GM12878 (cell line): Measurements from ENCODE around the gene PES1. TPM values are rescaled to one million over a fixed set of nuclear protein-coding genes. Genes with fewer than 3 reads are reported as not detected.

Source experiments
- ATAC-seq: fragments of 200-7000 bp; cut with Tn5 transposase; 3 replicates; pipeline ENCODE4 v1.9.1; 2020; ENCODE audit warnings: mild to moderate bottlenecking, moderate library complexity
- BruUV-seq: library from RNA; stranded (reverse); fragments of 400-500 nt; replicated peaks from 2 replicates; lab custom pipeline; 2021; lab: Mats Ljungman, UMichigan
- CTCF ChIA-PET: fragments of 300-600 bp; sonication (Branson Sonifier 250); formaldehyde crosslinking; extraction: SDS; loops from one replicate; lab custom pipeline; 2021; ENCODE audit warnings: inconsistent platforms; lab: Yijun Ruan, JAX
- POLR2A ChIA-PET: fragments of 350-600 bp; formaldehyde crosslinking; extraction: SDS; loops from one replicate; lab custom pipeline; 2021; ENCODE audit warnings: inconsistent platforms; lab: Charles Lee
- RAD21 ChIA-PET: fragments of 300-600 bp; sonication (Branson Sonifier 250); formaldehyde crosslinking; loops from one replicate; lab custom pipeline; 2023; ENCODE audit warnings: antibody characterized with exemption; ENCODE audit not compliant: unreplicated experiment; lab: Charles Lee
- SMC1A ChIA-PET: fragments of 300-600 bp; sonication (Branson Sonifier 250); formaldehyde crosslinking; loops from one replicate; lab custom pipeline; 2023; ENCODE audit not compliant: unreplicated experiment, uncharacterized antibody; lab: Charles Lee
- DNase-seq: peaks from one replicate; pipeline ENCODE4 v3.0.0-alpha.2; 2011; ENCODE audit warnings: low read depth, low spot score
- FAIRE-seq: peaks from 3 replicates; lab custom pipeline; 2011; peaks lifted over from hg19 to GRCh38; lab: Jason Lieb, UNC
- H2AFZ ChIP-seq: 2 replicates; pipeline ENCODE4 v1.6.0; 2011; ENCODE audit warnings: low read depth, low read length, control low read depth; ENCODE audit not compliant: control insufficient read depth
- H3K27ac ChIP-seq: 2 replicates; pipeline ENCODE4 v1.5.1; 2011; ENCODE audit warnings: control low read depth; ENCODE audit not compliant: control insufficient read depth, insufficient read depth
- H3K27me3 ChIP-seq, 2 experiments: replicated peaks in 1 of 2; 2 replicates each; pipeline versions ENCODE4 v1.6.0 to v1.6.1; 2011; ENCODE audit warnings: low read length in 1 of 2; ENCODE audit not compliant: control insufficient read depth in 2 of 2, insufficient read depth in 2 of 2
- H3K36me3 ChIP-seq, 2 experiments: 2 replicates each; pipeline ENCODE4 v1.5.1; 2011; ENCODE audit warnings: low read length in 1 of 2; ENCODE audit not compliant: control insufficient read depth in 2 of 2, insufficient read depth in 2 of 2
- H3K4me1 ChIP-seq: 2 replicates; pipeline ENCODE4 v1.6.1; 2011; ENCODE audit warnings: mild to moderate bottlenecking, low read length, moderate library complexity, mixed read lengths; ENCODE audit not compliant: control insufficient read depth, insufficient read depth
- H3K4me2 ChIP-seq: 2 replicates; pipeline ENCODE4 v1.6.0; 2011; ENCODE audit warnings: control low read depth; ENCODE audit not compliant: control insufficient read depth, insufficient read depth
- H3K4me3 ChIP-seq: fragments of 200-600 bp; sonication (generic); 2 replicates; pipeline ENCODE4 v1.5.1; 2016
- H3K79me2 ChIP-seq: 2 replicates; pipeline ENCODE4 v1.6.0; 2011; ENCODE audit warnings: low read length; ENCODE audit not compliant: control insufficient read depth, insufficient read depth
- H3K9ac ChIP-seq: 2 replicates; pipeline ENCODE4 v1.8.0; 2011; ENCODE audit warnings: low read length, control low read depth, mixed read lengths; ENCODE audit not compliant: control insufficient read depth, insufficient read depth
- H3K9me3 ChIP-seq: replicated peaks from 3 replicates; pipeline ENCODE4 v1.5.1; 2011; ENCODE audit warnings: mild to moderate bottlenecking, low read length; ENCODE audit not compliant: control insufficient read depth, insufficient read depth
- H4K20me1 ChIP-seq: 2 replicates; pipeline ENCODE4 v1.6.0; 2011; ENCODE audit not compliant: control insufficient read depth, insufficient read depth
- CBX3 ChIP-seq: fragments of 200-600 bp; sonication (generic); IDR thresholded peaks from 2 replicates; pipeline ENCODE4 v1.6.1; 2016; ENCODE audit warnings: low read depth, borderline replicate concordance
- ETV6 ChIP-seq, 2 experiments: fragments of 450-650 bp in 1 of 2; IDR thresholded peaks in 1 of 2; conservative IDR thresholded peaks in 1 of 2; 2 replicates each; pipeline ENCODE4 v1.6.1; 2014; ENCODE audit warnings: antibody characterized with exemption in 1 of 2, borderline replicate concordance in 1 of 2, low read depth in 1 of 2, mild to moderate bottlenecking in 1 of 2, moderate library complexity in 1 of 2
- EZH2 ChIP-seq: IDR thresholded peaks from 2 replicates; pipeline ENCODE4 v1.6.1; 2012; ENCODE audit warnings: low read depth, mild to moderate bottlenecking, control low read depth, inconsistent platforms, low read length, borderline replicate concordance; ENCODE audit not compliant: control insufficient read depth
- MYC ChIP-seq: IDR thresholded peaks from 2 replicates; pipeline ENCODE4 v1.6.1; 2011; ENCODE audit warnings: mild to moderate bottlenecking, low read length, moderate library complexity, inconsistent platforms; ENCODE audit not compliant: insufficient read depth, insufficient replicate concordance, insufficient read length, severe bottlenecking
- POLR2A ChIP-seq: IDR thresholded peaks from 2 replicates; pipeline ENCODE4 v1.6.1; 2011; ENCODE audit warnings: low read depth, mild to moderate bottlenecking, low read length
- TAF1 ChIP-seq: IDR thresholded peaks from 2 replicates; pipeline ENCODE4 v1.6.1; 2011; ENCODE audit warnings: mild to moderate bottlenecking, low read depth, low read length, borderline replicate concordance
- USF2 ChIP-seq: IDR thresholded peaks from 2 replicates; pipeline ENCODE4 v1.6.1; 2011; ENCODE audit warnings: low read depth, low read length, improper control_type of control experiment, borderline replicate concordance
- ZBTB40 ChIP-seq: fragments of 450-650 bp; IDR thresholded peaks from 2 replicates; pipeline ENCODE4 v1.6.1; 2016; ENCODE audit warnings: mild to moderate bottlenecking, moderate library complexity, borderline replicate concordance
- WGBS: methylation state at CpG from one replicate; pipeline ENCODE4 v1.1.6; 2016; ENCODE audit warnings: low lambda C conversion rate; ENCODE audit not compliant: insufficient replicate concordance, insufficient coverage; ENCODE audit errors: missing lambda C conversion rate; 5-methylcytosine and 5-hydroxymethylcytosine counted together
- in situ Hi-C: fragments of 300-500 bp; cut with MboI; formaldehyde crosslinking; loops from 9 replicates; pipeline ENCODE4 v1.14.3; 2018; ENCODE audit warnings: mixed read lengths
- intact Hi-C: fragments of 100-400 bp; cut with micrococcal nuclease; formaldehyde crosslinking; loops from one replicate; pipeline ENCODE4 v1.14.2; 2022; ENCODE audit not compliant: unreplicated experiment
- polyA plus RNA-seq, 11 experiments: library from polyadenylated mRNA; depleted of rRNA in 4 of 11; unstranded in 6 of 11; stranded (reverse) in 5 of 11; fragments of >200 nt; fragmentation: Nextera tagmentation in 4 of 11; fragmentation: Illumina TruSeq in 1 of 11; extraction: Ambion mirVana in 4 of 11; extraction: Trizol in 1 of 11; gene quantifications; 1 replicate in 1 of 11; 2 replicates in 10 of 11; pipeline versions ENCODE4 v1.2.1 to v1.2.3, GENCODE V29; 2011 to 2016; ENCODE audit warnings: inconsistent platforms in 2 of 11, missing spikeins in 2 of 11, low read depth in 1 of 11
- total RNA-seq, 4 experiments: library from RNA; depleted of rRNA in 3 of 4; stranded (reverse); fragments of >200 nt in 3 of 4; fragmentation: Illumina TruSeq in 1 of 4; extraction: Trizol in 1 of 4; gene quantifications; 2 replicates each; pipeline versions ENCODE4 v1.2.1 to v1.2.3, GENCODE V29; 2013 to 2021
- TF ChIP-seq, protein P1 (sequence below): fragments of 450-650 bp; IDR thresholded peaks from 2 replicates; pipeline ENCODE4 v1.6.1; 2016; ENCODE audit warnings: mild to moderate bottlenecking
- TF ChIP-seq, protein P2 (sequence below): fragments of 450-650 bp; IDR thresholded peaks from 2 replicates; pipeline ENCODE4 v1.6.1; 2017; ENCODE audit warnings: low read depth, mild to moderate bottlenecking, moderate library complexity
- TF ChIP-seq, protein P3 (sequence below): fragments of 450-650 bp; conservative IDR thresholded peaks from 2 replicates; pipeline ENCODE4 v1.6.1; 2017; ENCODE audit warnings: mild to moderate bottlenecking, moderate library complexity
- TF ChIP-seq, protein P4 (sequence below): IDR thresholded peaks from 2 replicates; pipeline ENCODE4 v1.6.1; 2011; ENCODE audit warnings: low read depth, mild to moderate bottlenecking, low read length, moderate library complexity, borderline replicate concordance; ENCODE audit errors: extremely low read depth

PES1 gene
- total and polyA plus RNA-seq, 10 of the 15 experiments (the other 5 are each of a cell fraction or from before 2014, with no cell fraction given) = 6.9 to 139 (median 106) TPM

DNA sequence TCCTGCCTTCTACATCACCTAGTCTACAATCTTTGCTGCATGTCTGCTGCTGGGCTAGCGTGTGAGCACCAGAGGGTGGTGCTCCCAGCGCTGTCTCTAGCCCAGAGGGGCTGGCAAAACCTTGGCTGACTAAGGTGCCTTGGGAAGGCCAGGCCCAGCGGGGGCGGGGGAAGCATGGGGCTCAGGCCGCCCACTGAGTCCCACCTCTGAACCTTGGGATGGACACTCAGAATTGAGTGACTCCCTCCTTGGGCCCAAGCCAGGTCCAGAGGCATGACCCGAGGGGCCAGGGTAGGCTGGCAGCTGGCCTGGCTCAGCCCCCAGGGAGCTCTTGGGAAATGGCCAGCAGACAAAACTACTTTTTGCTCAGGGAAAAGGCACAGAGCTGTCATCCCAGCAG lies 9.7 kb downstream of the PES1 start:
- Histone ChIP-seq H3K27me3 (no peaks in the 10 kb centered on the region), H2AFZ (no peak overlapping the region), H4K20me1 (no peaks in the 10 kb centered on the region), H3K4me2 (no peak overlapping the region), H3K27ac (no peak overlapping the region), H3K79me2 (no peaks in the 10 kb centered on the region), H3K9ac (no peak overlapping the region), H3K9me3 (no peaks in the 10 kb centered on the region), H3K4me3 (no peak overlapping the region), H3K36me3 (peaks cover 34 to 68% of the 10 kb centered on the region in 2 experiments), H3K4me1 (no peaks in the 10 kb centered on the region)
- ChIA-PET CTCF (no interaction called here), RAD21 (interaction anchor here (0.5 kb wide), 1 partner anchor 25 kb away, joined by 3 read pairs; the partner anchor contains the start of gene TCN2), POLR2A (interaction anchor here (0.5 kb wide), 1 partner anchor 63 kb away, joined by 3 read pairs; no protein-coding TSS in a partner anchor), SMC1A (no interaction called here)
- no peak for DNase-seq
- no TSS peak for BruUV-seq
- FAIRE-seq = no peak
- no peak for ATAC-seq
- intact Hi-C loops (no loop called here), in situ Hi-C loops (no loop called here)
- 99% methylated on average over 6 of the region's 6 CpGs for whole genome bisulfite sequencing
- TF ChIP-seq, protein P1, sequence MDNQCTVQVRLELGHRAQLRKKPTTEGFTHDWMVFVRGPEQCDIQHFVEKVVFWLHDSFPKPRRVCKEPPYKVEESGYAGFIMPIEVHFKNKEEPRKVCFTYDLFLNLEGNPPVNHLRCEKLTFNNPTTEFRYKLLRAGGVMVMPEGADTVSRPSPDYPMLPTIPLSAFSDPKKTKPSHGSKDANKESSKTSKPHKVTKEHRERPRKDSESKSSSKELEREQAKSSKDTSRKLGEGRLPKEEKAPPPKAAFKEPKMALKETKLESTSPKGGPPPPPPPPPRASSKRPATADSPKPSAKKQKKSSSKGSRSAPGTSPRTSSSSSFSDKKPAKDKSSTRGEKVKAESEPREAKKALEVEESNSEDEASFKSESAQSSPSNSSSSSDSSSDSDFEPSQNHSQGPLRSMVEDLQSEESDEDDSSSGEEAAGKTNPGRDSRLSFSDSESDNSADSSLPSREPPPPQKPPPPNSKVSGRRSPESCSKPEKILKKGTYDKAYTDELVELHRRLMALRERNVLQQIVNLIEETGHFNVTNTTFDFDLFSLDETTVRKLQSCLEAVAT = no peak
- TF ChIP-seq, protein P2, sequence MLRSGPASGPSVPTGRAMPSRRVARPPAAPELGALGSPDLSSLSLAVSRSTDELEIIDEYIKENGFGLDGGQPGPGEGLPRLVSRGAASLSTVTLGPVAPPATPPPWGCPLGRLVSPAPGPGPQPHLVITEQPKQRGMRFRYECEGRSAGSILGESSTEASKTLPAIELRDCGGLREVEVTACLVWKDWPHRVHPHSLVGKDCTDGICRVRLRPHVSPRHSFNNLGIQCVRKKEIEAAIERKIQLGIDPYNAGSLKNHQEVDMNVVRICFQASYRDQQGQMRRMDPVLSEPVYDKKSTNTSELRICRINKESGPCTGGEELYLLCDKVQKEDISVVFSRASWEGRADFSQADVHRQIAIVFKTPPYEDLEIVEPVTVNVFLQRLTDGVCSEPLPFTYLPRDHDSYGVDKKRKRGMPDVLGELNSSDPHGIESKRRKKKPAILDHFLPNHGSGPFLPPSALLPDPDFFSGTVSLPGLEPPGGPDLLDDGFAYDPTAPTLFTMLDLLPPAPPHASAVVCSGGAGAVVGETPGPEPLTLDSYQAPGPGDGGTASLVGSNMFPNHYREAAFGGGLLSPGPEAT = no peak
- TF ChIP-seq TAF1 (no peak), ETV6 (conservative IDR thresholded peaks at IDR 0.05 in 1 of 2, IDR thresholded peaks at IDR 0.05 in 1 of 2; ENCODE audit: borderline replicate concordance in 1 of 2, low read depth in 1 of 2) (no peak), ZBTB40 (no peak), EZH2 (no peak), USF2 (no peak), MYC (no peak), POLR2A (no peak), CBX3 (no peak)
- TF ChIP-seq, protein P3, sequence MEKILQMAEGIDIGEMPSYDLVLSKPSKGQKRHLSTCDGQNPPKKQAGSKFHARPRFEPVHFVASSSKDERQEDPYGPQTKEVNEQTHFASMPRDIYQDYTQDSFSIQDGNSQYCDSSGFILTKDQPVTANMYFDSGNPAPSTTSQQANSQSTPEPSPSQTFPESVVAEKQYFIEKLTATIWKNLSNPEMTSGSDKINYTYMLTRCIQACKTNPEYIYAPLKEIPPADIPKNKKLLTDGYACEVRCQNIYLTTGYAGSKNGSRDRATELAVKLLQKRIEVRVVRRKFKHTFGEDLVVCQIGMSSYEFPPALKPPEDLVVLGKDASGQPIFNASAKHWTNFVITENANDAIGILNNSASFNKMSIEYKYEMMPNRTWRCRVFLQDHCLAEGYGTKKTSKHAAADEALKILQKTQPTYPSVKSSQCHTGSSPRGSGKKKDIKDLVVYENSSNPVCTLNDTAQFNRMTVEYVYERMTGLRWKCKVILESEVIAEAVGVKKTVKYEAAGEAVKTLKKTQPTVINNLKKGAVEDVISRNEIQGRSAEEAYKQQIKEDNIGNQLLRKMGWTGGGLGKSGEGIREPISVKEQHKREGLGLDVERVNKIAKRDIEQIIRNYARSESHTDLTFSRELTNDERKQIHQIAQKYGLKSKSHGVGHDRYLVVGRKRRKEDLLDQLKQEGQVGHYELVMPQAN = no peak
- TF ChIP-seq, protein P4, sequence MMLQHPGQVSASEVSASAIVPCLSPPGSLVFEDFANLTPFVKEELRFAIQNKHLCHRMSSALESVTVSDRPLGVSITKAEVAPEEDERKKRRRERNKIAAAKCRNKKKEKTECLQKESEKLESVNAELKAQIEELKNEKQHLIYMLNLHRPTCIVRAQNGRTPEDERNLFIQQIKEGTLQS = no peak
